Endometrial microvascular endothelial cells (primary cell): Measurements from ENCODE around the gene RBP2. TPM values are rescaled to one million over a fixed set of nuclear protein-coding genes. Genes with fewer than 3 reads are reported as not detected.
"Not testable (repeated sequence)": the region's sequence is repeated elsewhere in the genome, so short reads cannot be mapped to it uniquely, and the experiment has no call there.

Experiments used
- in situ Hi-C: cut with HindIII; loops from 2 replicates; pipeline ENCODE4 v1.10.0; 2017; ENCODE audit warnings: low sequenced_read_pairs, low pct_unique_long_range_greater_than_20kb; ENCODE audit errors: inconsistent ontology term
- total RNA-seq: library from RNA; depleted of rRNA; stranded (reverse); fragments of >200 nt; gene quantifications from one replicate; pipeline ENCODE4 v1.2.3, GENCODE V29; 2015; ENCODE audit errors: inconsistent ontology term

The RBP2 gene
- total RNA-seq, 1 donor from 2014 or later, result not detected

- in situ Hi-C loops, result no loop called here
Observed at GRCh38 chr3:139421040-139421439, 55.3 kb downstream of the RBP2 start.

- in situ Hi-C loops, result no loop called here
Observed at GRCh38 chr3:139418144-139418543, 58.2 kb downstream of the RBP2 start.

GRCh38 chr3:139416275-139416674 lies 60.0 kb downstream of the RBP2 start:
- in situ Hi-C loops, result no loop called here

GRCh38 chr3:139414608-139415224 lies 61.6 kb downstream of the RBP2 start:
- in situ Hi-C loops, result no loop called here

- in situ Hi-C loops, result not testable (repeated sequence)
Observed at GRCh38 chr3:139412891-139413290, 63.4 kb downstream of the RBP2 start.

Other genes starting within 250 kb of the RBP2 start
- 74.7 TPM for gene MRPS22, start 132.5 kb downstream of the RBP2 start, total RNA-seq
- 166 TPM for gene COPB2, start 86.9 kb downstream of the RBP2 start, total RNA-seq
- gene RBP1, start 63.2 kb upstream of the RBP2 start, total RNA-seq, result not detected
- gene NMNAT3, start 201.5 kb upstream of the RBP2 start, total RNA-seq, result not detected